GM12801 (cell line): ENCODE results near the gene GRM7.

Experiments used
- CTCF ChIP-seq: IDR thresholded peaks from one replicate; pipeline ENCODE4 v1.5.1; 2011; ENCODE audit warnings: control low read depth; ENCODE audit not compliant: insufficient read length; ENCODE audit errors: extremely low read depth

The GRM7 gene

GRCh38 chr3:6915898-6916297 is 55.0 kb downstream of the GRM7 start:
- no peak for TF ChIP-seq CTCF

- TF ChIP-seq CTCF = no peak
Observed at GRCh38 chr3:6921066-6921465, 60.2 kb downstream of the GRM7 start.

- no peak for TF ChIP-seq CTCF
Observed at GRCh38 chr3:6921876-6922275, 61.0 kb downstream of the GRM7 start.

GRCh38 chr3:6928064-6928463 is 67.1 kb downstream of the GRM7 start:
- no peak for TF ChIP-seq CTCF

- no peak for TF ChIP-seq CTCF
Observed at GRCh38 chr3:6929918-6930317, 69.0 kb downstream of the GRM7 start.

GRCh38 chr3:6935970-6936369 is 75.1 kb downstream of the GRM7 start:
- TF ChIP-seq CTCF = no peak

GRCh38 chr3:6962801-6963200 is 101.9 kb downstream of the GRM7 start:
- TF ChIP-seq CTCF = no peak

- TF ChIP-seq CTCF = no peak
Observed at GRCh38 chr3:6965881-6966280, 105.0 kb downstream of the GRM7 start.
